Keratinocyte (primary cell): Measurements from ENCODE around the gene URM1. TPM values are rescaled to one million over a fixed set of nuclear protein-coding genes. Genes with fewer than 3 reads are reported as not detected.

Experiments used
- DNase-seq: peaks from one replicate; pipeline ENCODE4 v3.0.0-alpha.2; 2011; ENCODE audit warnings: low read depth, missing footprints, low spot score
- FAIRE-seq: peaks from 2 replicates; lab custom pipeline; 2011; peaks lifted over from hg19 to GRCh38; lab: Jason Lieb, UNC
- H2AFZ ChIP-seq: 2 replicates; pipeline ENCODE4 v1.6.0; 2012; ENCODE audit warnings: low read length, control low read depth, inconsistent platforms; ENCODE audit not compliant: control insufficient read depth
- H3K27ac ChIP-seq: 2 replicates; pipeline ENCODE4 v1.5.1; 2011; ENCODE audit warnings: low read length; ENCODE audit not compliant: control insufficient read depth, insufficient read depth
- H3K27me3 ChIP-seq: 3 replicates; pipeline ENCODE4 v1.6.0; 2011; ENCODE audit warnings: low read length; ENCODE audit not compliant: control insufficient read depth, insufficient read depth; ENCODE audit errors: extremely low read depth
- H3K36me3 ChIP-seq, 2 experiments: 2 replicates in 1 of 2; 3 replicates in 1 of 2; pipeline ENCODE4 v1.5.1; 2011; ENCODE audit warnings: low read length in 2 of 2, mild to moderate bottlenecking in 1 of 2; ENCODE audit not compliant: control insufficient read depth in 2 of 2, insufficient read depth in 2 of 2; ENCODE audit errors: extremely low read depth in 1 of 2
- H3K4me1 ChIP-seq: 3 replicates; pipeline ENCODE4 v1.5.1; 2011; ENCODE audit warnings: low read length; ENCODE audit not compliant: control insufficient read depth, insufficient read depth; ENCODE audit errors: extremely low read depth
- H3K4me2 ChIP-seq: 3 replicates; pipeline ENCODE4 v1.6.0; 2011; ENCODE audit warnings: low read depth, low read length; ENCODE audit not compliant: control insufficient read depth, insufficient read depth; ENCODE audit errors: extremely low read depth
- H3K4me3 ChIP-seq, 3 experiments: fragments of 200-600 bp in 1 of 3; sonication (generic) in 1 of 3; 2 replicates in 2 of 3; 3 replicates in 1 of 3; pipeline ENCODE4 v1.5.1; 2011 to 2016; ENCODE audit warnings: low read length in 3 of 3, mild to moderate bottlenecking in 3 of 3, control low read depth in 2 of 3, inconsistent platforms in 1 of 3, low read depth in 1 of 3, mixed read lengths in 1 of 3, mixed run types in 1 of 3, moderate library complexity in 1 of 3; ENCODE audit not compliant: control insufficient read depth in 2 of 3, insufficient read depth in 2 of 3; ENCODE audit errors: extremely low read depth in 1 of 3
- H3K79me2 ChIP-seq: 2 replicates; pipeline ENCODE4 v1.6.0; 2012; ENCODE audit warnings: low read length; ENCODE audit not compliant: control insufficient read depth, insufficient read depth
- H3K9ac ChIP-seq: 3 replicates; pipeline ENCODE4 v1.6.0; 2011; ENCODE audit warnings: low read length; ENCODE audit not compliant: control insufficient read depth, insufficient read depth; ENCODE audit errors: extremely low read depth
- H3K9me1 ChIP-seq: 3 replicates; pipeline ENCODE4 v1.6.0; 2011; ENCODE audit warnings: low read length; ENCODE audit not compliant: control insufficient read depth, insufficient read depth; ENCODE audit errors: extremely low read depth
- H3K9me3 ChIP-seq: 2 replicates; pipeline ENCODE4 v1.5.1; 2012; ENCODE audit warnings: low read depth, low read length; ENCODE audit not compliant: control insufficient read depth
- H4K20me1 ChIP-seq: 3 replicates; pipeline ENCODE4 v1.6.0; 2011; ENCODE audit warnings: low read length; ENCODE audit not compliant: control insufficient read depth, insufficient read depth; ENCODE audit errors: extremely low read depth
- EZH2 ChIP-seq: IDR thresholded peaks from one replicate; pipeline ENCODE4 v1.6.1; 2012; ENCODE audit warnings: inconsistent platforms, mild to moderate bottlenecking, low read length, moderate library complexity
- dilution Hi-C: fragments of 300-500 bp; cut with MboI; formaldehyde crosslinking; loops from one replicate; pipeline ENCODE4 v1.7.0; 2020; ENCODE audit warnings: low sequenced_read_pairs; ENCODE audit not compliant: extremely low pct_ligation_motif_present
- polyA plus RNA-seq, 5 experiments: library from polyadenylated mRNA; depleted of rRNA in 3 of 5; stranded (reverse) in 3 of 5; stranded (forward) in 1 of 5; unstranded in 1 of 5; fragments of >200 nt; gene quantifications; 1 replicate in 1 of 5; 2 replicates in 3 of 5; 3 replicates in 1 of 5; pipeline versions ENCODE4 v1.2.1 to v1.2.3, GENCODE V29; 2011 to 2012; ENCODE audit warnings: missing spikeins in 2 of 5, low read depth in 1 of 5, low replicate concordance in 1 of 5
- TF ChIP-seq, protein P1 (sequence below), 3 experiments: IDR thresholded peaks in 1 of 3; conservative IDR thresholded peaks in 1 of 3; optimal IDR thresholded peaks in 1 of 3; 2 replicates in 2 of 3; 3 replicates in 1 of 3; pipeline versions ENCODE3 to v1.5.1; 2011; ENCODE audit warnings: low read length in 3 of 3, mild to moderate bottlenecking in 3 of 3, moderate library complexity in 2 of 3, control low read depth in 1 of 3, inconsistent platforms in 1 of 3; ENCODE audit not compliant: insufficient read depth in 2 of 3; ENCODE audit errors: extremely low read depth in 1 of 3

URM1 gene
- polyA plus RNA-seq, 1 donor (not counting 4 experiments of a cell fraction or from before 2014, with no cell fraction given), result 29.1 TPM

DNA sequence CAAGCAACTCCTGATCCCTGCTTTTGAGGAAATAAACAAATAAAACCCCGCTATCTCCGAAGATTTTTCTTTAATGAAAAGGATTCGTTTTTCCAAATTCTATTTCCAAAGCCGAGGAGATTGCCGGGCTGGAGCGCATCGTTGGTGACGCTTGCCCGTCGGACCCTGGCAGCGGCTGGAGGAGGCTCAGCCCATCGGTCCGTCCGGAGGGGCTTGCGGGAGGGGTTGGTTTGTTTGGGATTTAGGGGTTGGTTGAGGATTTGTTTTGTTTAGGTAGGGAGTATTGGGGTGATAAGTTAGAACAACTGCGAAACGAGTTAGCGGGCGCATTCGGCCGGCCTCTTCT lies 20.8 kb downstream of the URM1 start:
- H3K27ac ChIP-seq, result no peak overlapping the region
- no peak overlapping the region for H3K9ac ChIP-seq
- no peak overlapping the region for H3K4me3 ChIP-seq
- no peak overlapping the region for H3K4me2 ChIP-seq
- DNase-seq (no peak), FAIRE-seq (no peak)
- H3K27me3 ChIP-seq, result peaks cover 6% of the 10 kb centered on the region
- H4K20me1 ChIP-seq, result no peaks in the 10 kb centered on the region
- H3K36me3 ChIP-seq, result peaks cover 14 to 23% of the 10 kb centered on the region in 2 experiments
- dilution Hi-C loops, result no loop called here
- H2AFZ ChIP-seq, result no peak overlapping the region
- TF ChIP-seq EZH2, result no peak
- H3K9me3 ChIP-seq, result no peaks in the 10 kb centered on the region
- H3K79me2 ChIP-seq, result no peaks in the 10 kb centered on the region
- H3K9me1 ChIP-seq, result no peaks in the 10 kb centered on the region
- peaks cover 5% of the 10 kb centered on the region for H3K4me1 ChIP-seq

DNA sequence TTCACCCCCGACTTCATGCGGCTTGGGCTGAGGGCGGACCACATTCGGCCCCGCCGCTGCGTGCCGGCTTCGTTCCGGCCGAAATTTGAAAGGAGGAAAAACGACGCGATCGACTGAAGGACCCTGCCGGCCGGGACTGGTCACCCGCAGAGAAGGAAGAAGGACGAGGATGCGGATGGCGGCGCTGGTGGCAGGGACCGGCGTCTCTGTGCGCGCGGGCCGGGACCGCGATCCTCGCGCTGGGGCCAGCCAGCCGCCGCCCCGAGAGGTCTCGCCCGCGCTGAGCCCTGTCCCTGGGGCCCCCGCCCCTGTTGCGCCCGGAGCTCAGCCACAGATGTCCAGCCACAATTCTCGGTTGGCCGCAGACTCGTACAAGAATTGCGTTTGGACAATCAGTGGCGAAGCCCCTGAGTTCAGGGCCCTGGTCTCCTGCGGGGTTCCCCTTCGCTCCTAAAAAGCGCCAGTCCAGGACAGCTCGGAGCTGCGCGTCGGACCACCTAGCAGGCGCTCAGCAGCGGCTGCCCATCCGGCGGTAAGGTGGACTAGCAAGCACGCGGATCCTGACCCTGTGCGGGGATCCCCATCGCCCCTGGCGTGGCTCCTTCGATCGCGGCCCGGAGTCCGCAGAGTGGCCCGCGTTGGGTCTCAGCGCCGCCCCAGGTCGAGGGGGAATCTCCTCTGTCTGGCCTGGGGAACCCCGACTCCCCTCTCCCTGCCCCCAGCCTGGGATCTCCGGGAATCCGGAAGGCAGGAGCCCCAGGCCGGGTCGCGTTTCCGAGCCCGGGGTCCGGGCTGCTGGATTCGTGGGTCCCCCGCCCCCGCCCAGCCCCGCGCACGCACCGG lies 21.3 kb downstream of the URM1 start:
- Histone ChIP-seq H4K20me1 (no peaks in the 10 kb centered on the region), H3K79me2 (no peaks in the 10 kb centered on the region), H3K4me3 (no peak overlapping the region), H3K36me3 (peaks cover 13 to 19% of the 10 kb centered on the region in 2 experiments), H3K4me1 (peaks cover 7% of the 10 kb centered on the region), H2AFZ (no peak overlapping the region), H3K4me2 (no peak overlapping the region), H3K9ac (no peak overlapping the region), H3K27me3 (peaks cover 12% of the 10 kb centered on the region), H3K9me3 (no peaks in the 10 kb centered on the region), H3K27ac (no peak overlapping the region), H3K9me1 (no peaks in the 10 kb centered on the region)
- TF ChIP-seq, protein P1, sequence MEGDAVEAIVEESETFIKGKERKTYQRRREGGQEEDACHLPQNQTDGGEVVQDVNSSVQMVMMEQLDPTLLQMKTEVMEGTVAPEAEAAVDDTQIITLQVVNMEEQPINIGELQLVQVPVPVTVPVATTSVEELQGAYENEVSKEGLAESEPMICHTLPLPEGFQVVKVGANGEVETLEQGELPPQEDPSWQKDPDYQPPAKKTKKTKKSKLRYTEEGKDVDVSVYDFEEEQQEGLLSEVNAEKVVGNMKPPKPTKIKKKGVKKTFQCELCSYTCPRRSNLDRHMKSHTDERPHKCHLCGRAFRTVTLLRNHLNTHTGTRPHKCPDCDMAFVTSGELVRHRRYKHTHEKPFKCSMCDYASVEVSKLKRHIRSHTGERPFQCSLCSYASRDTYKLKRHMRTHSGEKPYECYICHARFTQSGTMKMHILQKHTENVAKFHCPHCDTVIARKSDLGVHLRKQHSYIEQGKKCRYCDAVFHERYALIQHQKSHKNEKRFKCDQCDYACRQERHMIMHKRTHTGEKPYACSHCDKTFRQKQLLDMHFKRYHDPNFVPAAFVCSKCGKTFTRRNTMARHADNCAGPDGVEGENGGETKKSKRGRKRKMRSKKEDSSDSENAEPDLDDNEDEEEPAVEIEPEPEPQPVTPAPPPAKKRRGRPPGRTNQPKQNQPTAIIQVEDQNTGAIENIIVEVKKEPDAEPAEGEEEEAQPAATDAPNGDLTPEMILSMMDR (optimal IDR thresholded peaks at IDR 0.05 in 1 of 3, IDR thresholded peaks at IDR 0.05 in 1 of 3, conservative IDR thresholded peaks at IDR 0.05 in 1 of 3; ENCODE audit: extremely low read depth in 1 of 3, insufficient read depth in 2 of 3, low read length in 3 of 3), result no peak
- no peak for TF ChIP-seq EZH2
- FAIRE-seq (no peak), DNase-seq (no peak)
- dilution Hi-C loops, result no loop called here
